DND-41 (cell line): Measurements from ENCODE around the gene PLP1.
A peak's percentile ranks its signal among the peaks of the same experiment; 100 is the strongest.

Source experiments
- ATAC-seq: fragments of 200-7000 bp; cut with Tn5 transposase; 3 replicates; pipeline ENCODE4 v1.9.1; 2021; ENCODE audit warnings: low read depth; ENCODE audit not compliant: insufficient read depth
- DNase-seq: peaks from one replicate; pipeline ENCODE4 v3.0.0-alpha.2; 2020
- H2AFZ ChIP-seq: 2 replicates; pipeline ENCODE4 v1.6.0; 2012; ENCODE audit warnings: low read depth, low read length
- H3K27ac ChIP-seq: 2 replicates; pipeline ENCODE4 v1.5.1; 2012; ENCODE audit warnings: low read length, inconsistent platforms
- H3K27me3 ChIP-seq: fragments of 200-600 bp; sonication (generic); 2 replicates; pipeline ENCODE4 v1.6.0; 2012; ENCODE audit warnings: low read length, mild to moderate bottlenecking, inconsistent platforms; ENCODE audit not compliant: insufficient read depth, poor library complexity
- H3K36me3 ChIP-seq: 2 replicates; pipeline ENCODE4 v1.5.1; 2012; ENCODE audit warnings: low read length, inconsistent platforms; ENCODE audit not compliant: insufficient read depth
- H3K4me1 ChIP-seq: 2 replicates; pipeline ENCODE4 v1.5.1; 2012; ENCODE audit warnings: mild to moderate bottlenecking, low read length; ENCODE audit not compliant: insufficient read depth
- H3K4me2 ChIP-seq: 2 replicates; pipeline ENCODE4 v1.6.0; 2012; ENCODE audit warnings: mild to moderate bottlenecking, moderate library complexity, low read length, inconsistent platforms; ENCODE audit not compliant: insufficient read depth
- H3K4me3 ChIP-seq, 2 experiments: fragments of 200-600 bp in 1 of 2; shearing (Covaris generic) in 1 of 2; 2 replicates each; pipeline ENCODE4 v1.5.1; 2012 to 2016; ENCODE audit warnings: inconsistent platforms in 2 of 2, low read length in 2 of 2, mild to moderate bottlenecking in 2 of 2, low read depth in 1 of 2, moderate library complexity in 1 of 2
- H3K79me2 ChIP-seq: 2 replicates; pipeline ENCODE4 v1.6.0; 2012; ENCODE audit warnings: low read length, inconsistent platforms; ENCODE audit not compliant: insufficient read depth
- H3K9ac ChIP-seq: 2 replicates; pipeline ENCODE4 v1.6.0; 2012; ENCODE audit warnings: low read depth, mild to moderate bottlenecking, inconsistent platforms, low read length, moderate library complexity
- H3K9me3 ChIP-seq: 2 replicates; pipeline ENCODE4 v1.5.1; 2012; ENCODE audit warnings: low read length, moderate library complexity, mild to moderate bottlenecking, inconsistent platforms; ENCODE audit not compliant: insufficient read depth, severe bottlenecking
- H4K20me1 ChIP-seq: 2 replicates; pipeline ENCODE4 v1.6.0; 2012; ENCODE audit warnings: low read length; ENCODE audit not compliant: insufficient read depth
- EZH2 ChIP-seq: IDR thresholded peaks from 3 replicates; pipeline ENCODE4 v1.6.1; 2012; ENCODE audit warnings: borderline replicate concordance, low read depth, mild to moderate bottlenecking, moderate library complexity, low read length, inconsistent platforms; ENCODE audit not compliant: severe bottlenecking
- TF ChIP-seq, protein P1 (sequence below): IDR thresholded peaks from 2 replicates; pipeline ENCODE4 v1.5.1; 2012; ENCODE audit warnings: borderline replicate concordance, low read length, moderate library complexity, mild to moderate bottlenecking; ENCODE audit not compliant: poor library complexity, severe bottlenecking; ENCODE audit errors: extremely low read depth

PLP1 gene

DNA sequence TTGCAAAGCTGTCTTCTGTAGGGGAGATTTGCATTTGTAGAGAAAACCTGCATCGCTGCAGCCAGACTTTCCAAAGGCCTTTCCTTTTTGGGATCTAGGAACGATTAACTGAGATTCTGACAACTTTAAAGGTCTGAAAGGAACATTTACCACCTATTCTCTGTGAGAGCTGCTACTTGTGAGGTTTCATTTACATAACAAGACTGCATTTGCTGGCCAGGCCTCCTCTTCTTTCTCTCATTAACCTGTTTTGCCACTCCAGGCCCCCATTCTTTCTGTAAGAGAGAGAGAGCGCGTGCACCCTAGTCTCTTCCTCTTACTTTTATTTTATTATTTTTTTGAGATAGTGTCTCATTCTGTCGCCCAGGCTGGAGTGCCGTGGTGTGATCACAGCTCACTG lies 34.3 kb upstream of the PLP1 start:
- Histone ChIP-seq H3K27ac (no peak overlapping the region), H3K4me2 (no peak overlapping the region), H3K9ac (no peak overlapping the region), H3K9me3 (no peaks in the 10 kb centered on the region), H3K4me1 (no peaks in the 10 kb centered on the region), H3K79me2 (no peaks in the 10 kb centered on the region), H2AFZ (no peak overlapping the region), H4K20me1 (no peaks in the 10 kb centered on the region), H3K36me3 (no peaks in the 10 kb centered on the region), H3K27me3 (no peaks in the 10 kb centered on the region), H3K4me3 (no peak overlapping the region)
- TF ChIP-seq, protein P1, sequence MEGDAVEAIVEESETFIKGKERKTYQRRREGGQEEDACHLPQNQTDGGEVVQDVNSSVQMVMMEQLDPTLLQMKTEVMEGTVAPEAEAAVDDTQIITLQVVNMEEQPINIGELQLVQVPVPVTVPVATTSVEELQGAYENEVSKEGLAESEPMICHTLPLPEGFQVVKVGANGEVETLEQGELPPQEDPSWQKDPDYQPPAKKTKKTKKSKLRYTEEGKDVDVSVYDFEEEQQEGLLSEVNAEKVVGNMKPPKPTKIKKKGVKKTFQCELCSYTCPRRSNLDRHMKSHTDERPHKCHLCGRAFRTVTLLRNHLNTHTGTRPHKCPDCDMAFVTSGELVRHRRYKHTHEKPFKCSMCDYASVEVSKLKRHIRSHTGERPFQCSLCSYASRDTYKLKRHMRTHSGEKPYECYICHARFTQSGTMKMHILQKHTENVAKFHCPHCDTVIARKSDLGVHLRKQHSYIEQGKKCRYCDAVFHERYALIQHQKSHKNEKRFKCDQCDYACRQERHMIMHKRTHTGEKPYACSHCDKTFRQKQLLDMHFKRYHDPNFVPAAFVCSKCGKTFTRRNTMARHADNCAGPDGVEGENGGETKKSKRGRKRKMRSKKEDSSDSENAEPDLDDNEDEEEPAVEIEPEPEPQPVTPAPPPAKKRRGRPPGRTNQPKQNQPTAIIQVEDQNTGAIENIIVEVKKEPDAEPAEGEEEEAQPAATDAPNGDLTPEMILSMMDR: no peak
- no peak for TF ChIP-seq EZH2
- DNase-seq: no peak
- no peak for ATAC-seq

DNA sequence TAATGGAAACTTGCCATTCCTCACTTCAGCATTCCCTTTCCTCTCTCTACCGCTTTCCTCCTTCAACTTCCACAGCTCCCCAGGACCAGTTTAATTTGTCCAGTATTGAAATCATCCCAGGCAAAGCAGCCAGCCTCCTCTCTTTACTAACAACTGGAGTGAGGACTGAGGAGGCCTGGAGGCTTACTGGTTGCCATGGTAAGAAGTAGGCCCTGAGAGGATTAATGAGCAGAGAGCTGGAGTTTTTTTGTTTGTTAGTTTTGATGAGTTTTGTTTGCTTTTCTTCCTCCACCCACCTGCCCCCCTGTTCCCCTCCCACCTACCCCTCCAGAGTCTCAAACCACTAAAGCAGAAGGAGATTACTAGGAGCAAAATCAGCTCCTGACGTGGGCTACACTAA lies 29.5 kb upstream of the PLP1 start:
- no peak for DNase-seq

DNA sequence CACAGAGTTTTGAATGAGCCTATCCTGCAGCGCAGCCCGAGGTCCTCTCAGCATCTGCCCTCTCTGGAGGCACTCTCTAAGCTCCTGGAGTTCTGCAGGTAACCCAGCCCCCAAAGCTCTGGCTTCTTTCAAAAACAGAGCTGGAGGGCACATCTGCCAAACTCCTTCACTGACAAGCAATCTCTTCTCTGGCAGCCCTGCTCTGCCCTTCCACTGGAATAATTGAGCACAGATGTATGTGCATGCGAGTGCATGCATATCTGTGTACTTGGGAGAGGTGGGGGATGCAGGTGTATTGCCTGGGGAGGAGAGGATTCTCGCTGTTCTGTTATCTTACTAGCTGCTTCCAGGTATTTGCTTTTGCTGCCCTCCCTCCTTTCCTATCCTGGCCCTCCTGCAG lies 22.2 kb upstream of the PLP1 start:
- Histone ChIP-seq H3K4me3 (no peak overlapping the region), H3K4me1 (peaks cover 8% of the 10 kb centered on the region; the same call in 1 of the 2 replicates), H4K20me1 (no peaks in the 10 kb centered on the region), H3K27me3 (no peaks in the 10 kb centered on the region), H3K27ac (no peak overlapping the region), H3K4me2 (no peak overlapping the region), H3K9me3 (no peaks in the 10 kb centered on the region), H2AFZ (no peak overlapping the region), H3K9ac (no peak overlapping the region), H3K79me2 (no peaks in the 10 kb centered on the region), H3K36me3 (no peaks in the 10 kb centered on the region)
- DNase-seq (no peak), ATAC-seq (no peak)
- TF ChIP-seq, protein P1: no peak
- TF ChIP-seq EZH2: no peak

More for the DNA sequence above, 29.5 kb upstream of the PLP1 start:
- Histone ChIP-seq H3K27ac (no peak overlapping the region), H3K36me3 (no peaks in the 10 kb centered on the region), H3K9me3 (no peaks in the 10 kb centered on the region), H3K4me1 (no peaks in the 10 kb centered on the region), H3K79me2 (no peaks in the 10 kb centered on the region), H4K20me1 (no peaks in the 10 kb centered on the region), H3K9ac (no peak overlapping the region), H3K4me2 (no peak overlapping the region), H3K4me3 (no peak overlapping the region), H2AFZ (no peak overlapping the region), H3K27me3 (no peaks in the 10 kb centered on the region)
- no peak for TF ChIP-seq EZH2
- TF ChIP-seq, protein P1: no peak
- ATAC-seq: no peak

DNA sequence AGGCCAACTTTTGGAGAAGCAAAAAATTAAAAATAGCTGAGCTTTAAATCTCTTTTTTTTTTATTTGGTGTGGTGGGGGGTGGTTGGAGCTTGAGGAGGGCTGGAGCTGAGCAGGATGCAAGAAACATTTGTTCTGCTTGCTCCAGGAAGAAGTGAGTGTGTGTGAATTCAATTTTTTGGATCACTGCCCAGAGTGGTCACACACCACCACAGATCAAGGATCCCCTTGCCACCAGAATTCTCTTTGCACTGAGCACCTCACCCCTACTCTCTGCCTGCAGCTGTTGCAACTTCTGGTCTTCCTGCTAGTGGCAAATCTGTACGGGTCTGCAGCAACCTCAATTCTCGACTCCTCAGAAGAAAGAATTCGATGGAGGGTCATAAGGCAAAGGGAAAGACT lies 19.9 kb upstream of the PLP1 start:
- H3K4me1 ChIP-seq: peaks cover 8% of the 10 kb centered on the region; the same call in 1 of the 2 replicates
- TF ChIP-seq, protein P1: no peak
- TF ChIP-seq EZH2: no peak
- no peak overlapping the region for H3K27ac ChIP-seq
- H3K9me3 ChIP-seq: no peaks in the 10 kb centered on the region
- no peak overlapping the region for H2AFZ ChIP-seq
- no peaks in the 10 kb centered on the region for H3K27me3 ChIP-seq
- H3K9ac ChIP-seq: no peak overlapping the region
- DNase-seq: peak; percentile 45
- no peaks in the 10 kb centered on the region for H3K79me2 ChIP-seq
- H3K4me3 ChIP-seq: no peak overlapping the region
- peak; percentile 90 for ATAC-seq
- H3K4me2 ChIP-seq: no peak overlapping the region
- H3K36me3 ChIP-seq: no peaks in the 10 kb centered on the region
- no peaks in the 10 kb centered on the region for H4K20me1 ChIP-seq
